Trophoblast cell (in vitro differentiated cells and primary cell): ENCODE measurements around the gene MED12L.

ENCODE experiments used
- DNase-seq, 2 donors: peaks; one replicate each; pipeline ENCODE4 v3.0.0-alpha.2; 2016
- H2AFZ ChIP-seq: 2 replicates; pipeline ENCODE4 v1.6.1; 2013; ENCODE audit warnings: low read length, moderate library complexity, mild to moderate bottlenecking; ENCODE audit not compliant: insufficient read depth, poor library complexity
- H2AK5ac ChIP-seq: 2 replicates; pipeline ENCODE4 v1.6.1; 2013; ENCODE audit warnings: mild to moderate bottlenecking, low read length
- H2BK120ac ChIP-seq: 2 replicates; pipeline ENCODE4 v1.6.1; 2013; ENCODE audit warnings: low read length, mild to moderate bottlenecking, moderate library complexity; ENCODE audit not compliant: insufficient read depth, poor library complexity
- H2BK12ac ChIP-seq: 2 replicates; pipeline ENCODE4 v1.6.1; 2013; ENCODE audit warnings: mild to moderate bottlenecking, low read length, moderate library complexity
- H2BK5ac ChIP-seq: 2 replicates; pipeline ENCODE4 v1.6.1; 2013; ENCODE audit warnings: low read length, low read depth, moderate library complexity, mild to moderate bottlenecking; ENCODE audit not compliant: poor library complexity
- H3K14ac ChIP-seq: 2 replicates; pipeline ENCODE4 v1.6.1; 2013; ENCODE audit warnings: mild to moderate bottlenecking, low read length
- H3K18ac ChIP-seq: 2 replicates; pipeline ENCODE4 v1.6.1; 2013; ENCODE audit warnings: mild to moderate bottlenecking, low read length
- H3K23ac ChIP-seq: 2 replicates; pipeline ENCODE4 v1.6.1; 2013; ENCODE audit warnings: low read length
- H3K27ac ChIP-seq: 2 replicates; pipeline ENCODE4 v1.5.1; 2013; ENCODE audit warnings: low read depth, mild to moderate bottlenecking, inconsistent platforms, low read length, moderate library complexity
- H3K27me3 ChIP-seq: 2 replicates; pipeline ENCODE4 v1.6.1; 2013; ENCODE audit warnings: inconsistent platforms, mild to moderate bottlenecking, low read length, moderate library complexity; ENCODE audit not compliant: insufficient read depth
- H3K36me3 ChIP-seq, 2 experiments: 1 replicate in 1 of 2; 2 replicates in 1 of 2; pipeline ENCODE4 v1.6.1; 2013; ENCODE audit warnings: low read length in 2 of 2, mild to moderate bottlenecking in 2 of 2, moderate library complexity in 1 of 2; ENCODE audit not compliant: insufficient read depth in 2 of 2, control insufficient read depth in 1 of 2
- H3K4ac ChIP-seq: 2 replicates; pipeline ENCODE4 v1.6.1; 2013; ENCODE audit warnings: low read depth, mild to moderate bottlenecking, low read length, moderate library complexity
- H3K4me1 ChIP-seq, 2 experiments: 1 replicate in 1 of 2; 2 replicates in 1 of 2; pipeline ENCODE4 v1.6.1; 2013; ENCODE audit warnings: low read length in 2 of 2, mild to moderate bottlenecking in 2 of 2, moderate library complexity in 1 of 2; ENCODE audit not compliant: insufficient read depth in 2 of 2, control insufficient read depth in 1 of 2
- H3K4me2 ChIP-seq: 2 replicates; pipeline ENCODE4 v1.6.1; 2013; ENCODE audit warnings: inconsistent platforms, mild to moderate bottlenecking, low read length, moderate library complexity
- H3K4me3 ChIP-seq: 2 replicates; pipeline ENCODE4 v1.5.1; 2013; ENCODE audit warnings: mild to moderate bottlenecking, low read depth, low read length, inconsistent platforms
- H3K79me1 ChIP-seq: one replicate; pipeline ENCODE4 v1.6.1; 2013; ENCODE audit warnings: low read length
- H3K79me2 ChIP-seq: 2 replicates; pipeline ENCODE4 v1.6.1; 2013; ENCODE audit warnings: low read length, mild to moderate bottlenecking; ENCODE audit not compliant: control insufficient read depth, insufficient read depth, poor library complexity
- H3K9ac ChIP-seq: 2 replicates; pipeline ENCODE4 v1.6.1; 2013; ENCODE audit warnings: mild to moderate bottlenecking, low read length
- H3K9me3 ChIP-seq: 2 replicates; pipeline ENCODE4 v1.6.1; 2013; ENCODE audit warnings: low read depth, mild to moderate bottlenecking, control low read depth, inconsistent platforms, low read length; ENCODE audit not compliant: insufficient read depth
- H4K12ac ChIP-seq: 2 replicates; pipeline ENCODE4 v1.6.1; 2013; ENCODE audit warnings: low read depth, mild to moderate bottlenecking, low read length, moderate library complexity
- H4K8ac ChIP-seq: 2 replicates; pipeline ENCODE4 v1.6.1; 2013; ENCODE audit warnings: low read depth, mild to moderate bottlenecking, low read length, moderate library complexity
- H4K91ac ChIP-seq: one replicate; pipeline ENCODE4 v1.6.1; 2013; ENCODE audit warnings: low read depth, mild to moderate bottlenecking, low read length, moderate library complexity
- WGBS: extraction: QIAGEN DNeasy Blood & Tissue Kit; methylation state at CpG from one replicate; pipeline ENCODE4 v1.1.7; 2013; ENCODE audit warnings: missing lambda C conversion rate; ENCODE audit not compliant: insufficient read length, insufficient coverage; ENCODE audit errors: extremely low coverage; 5-methylcytosine and 5-hydroxymethylcytosine counted together

MED12L gene

DNA sequence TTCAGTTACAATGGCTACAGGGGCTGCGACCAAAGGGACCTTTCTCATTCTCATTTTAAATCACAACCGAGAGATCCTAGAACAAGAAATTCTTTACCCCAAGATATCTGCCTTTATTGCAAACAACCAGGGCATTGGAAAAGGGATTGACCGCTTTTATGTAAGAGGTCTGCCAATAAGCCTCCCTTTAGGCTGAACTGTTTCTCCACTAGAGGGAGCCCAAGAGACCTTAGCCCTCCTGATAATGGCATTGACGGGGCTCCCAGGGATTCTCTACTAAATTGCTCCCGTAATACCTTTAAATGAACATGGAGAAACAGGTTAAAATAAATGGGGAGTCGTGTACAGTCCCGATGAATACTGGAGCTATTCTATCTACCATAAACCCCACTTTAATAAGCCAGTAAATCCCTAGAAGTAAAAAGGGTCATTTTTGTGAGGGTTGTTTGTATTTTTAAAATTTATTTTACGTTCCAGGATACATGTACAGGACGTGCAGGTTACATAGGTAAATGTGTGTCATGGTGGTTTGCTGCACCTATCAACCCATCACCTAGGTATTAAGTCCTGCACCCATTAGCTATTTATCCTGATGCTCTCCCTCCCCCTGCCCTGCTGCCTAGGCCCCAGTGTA is 382.9 kb downstream of the MED12L start:
- H2BK12ac ChIP-seq, result no peak overlapping the region
- H4K8ac ChIP-seq, result no peak overlapping the region
- no peak overlapping the region for H3K23ac ChIP-seq
- peak; percentile 30 to 85 for DNase-seq
- H2BK5ac ChIP-seq, result no peak overlapping the region
- H3K27ac ChIP-seq, result no peak overlapping the region
- H3K79me1 ChIP-seq, result no peaks in the 10 kb centered on the region
- no peaks in the 10 kb centered on the region for H3K9me3 ChIP-seq
- H2AFZ ChIP-seq, result no peak overlapping the region
- H3K27me3 ChIP-seq, result no peaks in the 10 kb centered on the region
- no CpG with 5 or more reads among the region's 9 CpGs for WGBS
- no peak overlapping the region for H3K9ac ChIP-seq
- H4K12ac ChIP-seq, result no peak overlapping the region
- no peaks in the 10 kb centered on the region for H3K36me3 ChIP-seq
- H2BK120ac ChIP-seq, result no peak overlapping the region
- H3K4me2 ChIP-seq, result no peak overlapping the region
- no peak overlapping the region for H3K4ac ChIP-seq
- H3K4me3 ChIP-seq, result no peak overlapping the region
- H2AK5ac ChIP-seq, result no peak overlapping the region
- no peak overlapping the region for H3K18ac ChIP-seq
- no peaks in the 10 kb centered on the region for H3K79me2 ChIP-seq
- H4K91ac ChIP-seq, result no peak overlapping the region
- H3K4me1 ChIP-seq, result no peaks in the 10 kb centered on the region
- no peak overlapping the region for H3K14ac ChIP-seq

DNA sequence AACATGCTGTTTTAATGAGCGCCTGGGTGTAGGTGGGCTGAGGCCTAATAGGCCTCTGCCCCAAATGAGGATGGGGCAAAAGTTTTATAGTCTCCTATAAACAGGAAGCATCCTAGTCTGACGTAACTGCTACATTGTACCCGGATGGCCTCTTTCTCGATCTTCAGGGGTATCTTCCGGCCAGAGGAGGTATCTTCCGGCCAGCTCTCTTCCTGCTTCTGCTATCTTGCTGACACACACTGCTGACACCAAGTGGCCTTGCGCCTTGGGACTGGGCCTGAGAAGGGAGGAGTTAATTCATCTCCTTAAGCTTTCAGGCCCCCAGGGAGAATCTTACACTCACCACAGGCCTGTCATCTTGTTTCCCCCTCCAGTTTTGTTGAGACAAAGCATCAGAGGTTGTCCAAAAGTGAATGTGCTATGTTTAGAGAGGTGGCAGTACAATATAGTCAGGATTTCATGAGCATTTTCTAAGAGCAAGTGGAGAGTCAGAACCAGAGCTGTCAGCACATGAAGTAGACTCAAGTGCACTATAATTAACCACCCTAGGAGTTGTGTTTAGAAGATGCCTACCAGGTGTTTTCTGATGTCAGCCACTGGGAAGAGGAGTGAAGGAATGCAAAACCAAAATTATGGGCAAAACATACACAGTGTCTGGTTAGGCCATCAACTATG is 391.0 kb downstream of the MED12L start:
- no peak overlapping the region for H2BK120ac ChIP-seq
- H2BK5ac ChIP-seq, result no peak overlapping the region
- H4K8ac ChIP-seq, result no peak overlapping the region
- no peaks in the 10 kb centered on the region for H3K79me1 ChIP-seq
- no peaks in the 10 kb centered on the region for H3K27me3 ChIP-seq
- WGBS, result no CpG with 5 or more reads among the region's 7 CpGs
- no peak overlapping the region for H3K27ac ChIP-seq
- no peak overlapping the region for H4K91ac ChIP-seq
- no peak overlapping the region for H2AK5ac ChIP-seq
- no peak overlapping the region for H3K18ac ChIP-seq
- no peak for DNase-seq
- no peak overlapping the region for H4K12ac ChIP-seq
- H3K79me2 ChIP-seq, result no peaks in the 10 kb centered on the region
- no peak overlapping the region for H3K9ac ChIP-seq
- H3K4me2 ChIP-seq, result no peak overlapping the region
- no peak overlapping the region for H2AFZ ChIP-seq
- no peak overlapping the region for H3K23ac ChIP-seq
- peaks cover 0 to 3% of the 10 kb centered on the region in 2 experiments for H3K4me1 ChIP-seq
- H3K4ac ChIP-seq, result no peak overlapping the region
- H3K14ac ChIP-seq, result no peak overlapping the region
- H3K9me3 ChIP-seq, result peaks cover 3% of the 10 kb centered on the region
- H3K4me3 ChIP-seq, result no peak overlapping the region
- no peak overlapping the region for H2BK12ac ChIP-seq
- H3K36me3 ChIP-seq, result no peaks in the 10 kb centered on the region

DNA sequence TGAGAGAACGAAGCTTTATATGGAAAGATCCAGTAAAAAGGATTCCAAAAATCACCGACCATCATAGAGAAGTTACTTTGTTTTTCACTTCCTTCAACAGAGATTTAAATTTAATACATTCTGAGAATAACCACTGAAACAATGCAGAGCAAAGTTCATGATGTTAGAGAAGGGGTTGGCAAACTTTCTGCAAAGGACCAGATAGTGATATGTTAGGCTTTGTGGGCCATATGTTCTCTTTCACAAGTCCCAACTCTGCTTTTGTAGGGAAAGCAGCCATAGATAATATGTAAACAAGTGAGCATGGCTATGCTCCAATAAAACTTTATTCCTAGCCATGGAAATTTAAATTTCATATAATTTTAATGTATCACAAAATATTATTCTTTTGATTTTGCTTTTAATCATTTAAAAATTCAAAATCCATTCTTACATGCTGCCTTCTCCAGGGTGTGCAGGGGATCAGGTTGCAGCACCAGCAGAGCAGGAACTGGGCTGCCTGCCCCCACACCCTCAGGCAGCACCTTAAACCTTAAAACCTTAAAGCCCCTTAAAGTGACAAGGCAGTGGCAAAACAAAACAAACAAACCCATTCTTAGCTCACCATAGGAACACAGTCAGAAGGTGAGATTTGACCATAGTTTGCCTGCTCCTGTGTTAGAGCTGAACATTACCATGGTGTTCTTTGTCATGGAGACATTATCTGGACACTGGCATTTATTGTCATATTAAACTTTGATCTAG is 392.3 kb downstream of the MED12L start:
- no peaks in the 10 kb centered on the region for H3K36me3 ChIP-seq
- no CpG with 5 or more reads among the region's 2 CpGs for WGBS
- H2AFZ ChIP-seq, result no peak overlapping the region
- no peak overlapping the region for H4K8ac ChIP-seq
- H3K4me1 ChIP-seq, result peaks cover 0 to 3% of the 10 kb centered on the region in 2 experiments
- H3K9me3 ChIP-seq, result peaks cover 4% of the 10 kb centered on the region
- H3K79me1 ChIP-seq, result no peaks in the 10 kb centered on the region
- no peak overlapping the region for H4K91ac ChIP-seq
- H3K23ac ChIP-seq, result no peak overlapping the region
- H2BK120ac ChIP-seq, result no peak overlapping the region
- H3K18ac ChIP-seq, result no peak overlapping the region
- H2AK5ac ChIP-seq, result no peak overlapping the region
- DNase-seq, result no peak
- no peak overlapping the region for H2BK12ac ChIP-seq
- H3K14ac ChIP-seq, result no peak overlapping the region
- H4K12ac ChIP-seq, result no peak overlapping the region
- H3K9ac ChIP-seq, result no peak overlapping the region
- no peaks in the 10 kb centered on the region for H3K79me2 ChIP-seq
- no peaks in the 10 kb centered on the region for H3K27me3 ChIP-seq
- no peak overlapping the region for H3K27ac ChIP-seq
- no peak overlapping the region for H3K4ac ChIP-seq
- peak overlapping the region; percentile 8 for H3K4me2 ChIP-seq
- no peak overlapping the region for H2BK5ac ChIP-seq
- H3K4me3 ChIP-seq, result no peak overlapping the region

DNA sequence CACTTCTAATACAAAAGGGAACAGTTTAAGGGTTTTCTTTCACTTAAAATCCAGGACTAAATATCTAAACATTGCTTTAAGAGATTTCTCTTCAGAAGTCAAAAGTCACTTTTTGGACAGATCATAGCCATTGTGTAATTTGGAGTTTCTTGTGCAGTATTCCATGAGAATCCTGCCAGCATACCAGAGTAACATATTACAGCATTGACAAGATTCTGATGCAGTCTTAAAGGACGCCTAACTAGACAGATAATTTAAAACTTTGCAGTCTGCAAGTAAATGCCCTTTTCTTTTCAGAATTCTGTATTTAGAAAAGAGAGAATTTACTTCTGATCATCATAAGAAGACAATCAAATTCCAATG is 392.9 kb downstream of the MED12L start:
- Histone ChIP-seq H3K4ac (no peak overlapping the region), H3K4me2 (no peak overlapping the region), H2BK12ac (no peak overlapping the region), H3K18ac (no peak overlapping the region), H3K14ac (no peak overlapping the region), H3K4me1 (peaks cover 0 to 3% of the 10 kb centered on the region in 2 experiments), H3K79me1 (no peaks in the 10 kb centered on the region), H3K23ac (no peak overlapping the region), H3K9me3 (peaks cover 4% of the 10 kb centered on the region), H3K36me3 (no peaks in the 10 kb centered on the region), H3K9ac (no peak overlapping the region), H2BK120ac (no peak overlapping the region), H3K4me3 (no peak overlapping the region), H4K91ac (no peak overlapping the region), H3K27me3 (no peaks in the 10 kb centered on the region), H3K27ac (no peak overlapping the region), H3K79me2 (no peaks in the 10 kb centered on the region), H2AK5ac (no peak overlapping the region), H4K8ac (no peak overlapping the region), H2AFZ (no peak overlapping the region), H2BK5ac (no peak overlapping the region), H4K12ac (no peak overlapping the region)
- no peak for DNase-seq
- no CpG with 5 or more reads among the region's 1 CpG for WGBS
